NCI-H128 (cell line): ENCODE results near the gene TSEN15.
A peak's percentile ranks its signal among the peaks of the same experiment; 100 is the strongest.

Experiments
- DNase-seq: peaks from one replicate; lab custom pipeline; 2025; ENCODE audit not compliant: unreplicated experiment; lab: John Stamatoyannopoulos, UW

TSEN15 gene

DNA sequence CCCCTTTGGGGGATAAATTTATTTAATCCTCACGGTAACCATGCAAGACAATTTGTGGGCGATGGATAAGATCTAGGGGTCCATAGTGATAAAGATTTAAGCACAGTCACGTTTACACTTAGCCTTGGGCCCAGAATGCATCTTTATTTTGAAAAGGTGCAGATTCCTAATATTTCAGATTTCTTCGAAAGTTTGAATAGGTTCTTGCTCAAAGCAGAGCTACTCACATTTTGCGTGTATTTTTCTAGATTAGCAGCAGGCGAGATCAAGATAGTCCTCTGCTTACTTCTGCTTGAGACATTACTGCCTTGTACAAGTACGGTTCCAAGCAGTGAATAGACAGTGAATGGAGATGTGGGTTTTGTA, 647 bp downstream of the TSEN15 start:
- DNase-seq: no peak

DNA sequence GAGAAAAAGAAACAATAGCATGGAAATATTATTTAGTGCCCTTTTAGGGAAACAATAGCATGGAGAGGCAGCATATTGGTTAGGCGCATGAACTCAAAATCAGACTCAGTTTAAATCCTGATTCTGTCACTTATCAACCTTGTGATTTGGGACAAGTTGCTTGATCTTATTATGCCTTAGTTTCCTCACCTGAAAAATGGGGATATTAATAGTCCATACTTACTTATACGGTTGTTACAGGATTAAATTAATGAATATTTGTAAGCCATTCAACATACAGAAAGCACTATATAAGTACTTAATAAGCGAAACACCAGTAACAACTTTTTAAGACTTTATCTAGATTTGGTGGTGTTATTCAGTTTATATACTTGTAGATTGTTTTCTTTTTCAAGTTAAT, 1.2 kb downstream of the TSEN15 start:
- DNase-seq: no peak

DNA sequence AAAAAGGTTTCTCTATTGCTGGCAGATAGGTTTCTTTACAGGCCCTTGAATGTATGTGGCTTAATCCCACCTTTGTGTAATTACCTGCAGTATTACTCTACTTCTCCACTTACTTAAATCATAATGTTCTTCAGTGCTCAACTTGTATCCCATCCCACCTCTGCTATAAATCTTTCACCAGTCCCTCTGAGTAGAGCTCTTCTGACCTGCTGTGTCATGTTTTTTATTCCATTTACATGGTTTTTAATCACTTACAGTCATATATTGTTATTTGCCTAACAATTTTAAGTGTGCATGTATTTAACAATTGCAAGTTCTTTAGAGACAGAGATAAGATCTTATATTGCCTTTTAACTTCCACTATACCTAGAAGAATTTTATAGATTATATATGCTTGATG, 2.4 kb downstream of the TSEN15 start:
- DNase-seq: no peak

DNA sequence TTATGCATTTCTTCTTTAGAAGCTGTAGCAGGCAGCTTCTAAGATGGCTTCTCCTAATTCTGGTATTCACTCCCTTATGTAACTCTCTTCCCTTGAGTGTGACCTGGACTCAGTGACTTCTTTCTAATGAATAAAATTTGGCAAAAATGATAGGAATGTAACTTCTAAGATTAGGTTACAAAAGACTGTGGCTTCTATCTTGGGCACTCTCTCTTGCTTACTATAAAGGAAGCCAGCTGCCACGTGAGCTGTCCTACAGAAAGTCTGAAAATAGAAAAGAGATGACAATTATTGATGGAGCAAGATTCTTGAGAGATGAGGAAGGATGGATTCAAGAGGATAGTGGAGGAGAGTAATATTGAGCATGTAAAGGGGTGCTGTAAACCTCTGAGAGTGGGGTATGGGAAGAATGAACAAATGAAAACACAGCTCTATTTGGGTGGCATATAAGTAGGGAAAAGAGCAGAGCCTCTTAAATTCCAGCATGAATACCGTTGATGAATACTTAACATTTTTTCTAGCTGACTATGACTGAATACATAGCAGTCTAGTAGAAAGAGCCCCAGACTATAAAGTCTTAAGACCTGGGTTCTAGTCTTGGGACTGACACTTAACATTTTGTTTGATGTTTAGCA, 5.5 kb downstream of the TSEN15 start:
- DNase-seq: no peak

DNA sequence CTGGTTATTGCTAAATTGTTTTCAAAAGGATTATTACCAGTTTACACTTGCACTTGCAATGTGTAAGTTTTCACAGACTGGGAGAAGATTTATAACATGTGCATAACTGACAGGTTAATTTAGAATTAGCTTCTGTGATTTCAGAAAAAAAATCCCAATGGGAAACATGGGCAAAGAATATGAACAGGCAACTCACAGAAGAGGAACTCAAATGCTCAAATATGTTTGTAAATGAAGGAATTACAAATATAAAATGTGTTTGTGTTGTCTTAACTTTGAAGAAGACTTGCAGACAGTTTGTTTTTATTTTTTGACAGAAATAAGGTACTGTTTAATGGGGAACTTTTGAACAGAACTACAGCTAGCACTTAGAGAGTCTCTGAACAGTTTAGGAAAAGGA, 8.4 kb downstream of the TSEN15 start:
- no peak for DNase-seq

DNA sequence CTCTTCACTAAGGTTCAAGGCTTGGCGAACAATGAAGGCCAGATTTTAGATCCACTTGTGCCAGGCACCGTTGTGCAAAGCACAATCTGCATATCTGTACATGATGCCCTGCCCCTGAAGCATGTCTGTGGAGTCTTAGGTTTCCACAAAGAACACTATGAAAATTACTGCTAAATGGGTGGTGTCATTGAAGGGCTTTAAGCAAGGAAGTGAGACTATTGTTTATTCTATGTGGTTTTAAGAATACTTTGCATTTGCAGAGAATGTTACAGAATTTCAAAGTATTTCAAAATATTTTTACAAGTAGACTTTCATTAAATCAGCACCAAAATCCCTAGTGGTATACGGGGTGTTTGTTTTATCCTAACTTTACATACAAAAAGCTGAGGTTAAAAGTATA, 8.8 kb downstream of the TSEN15 start:
- no peak for DNase-seq

DNA sequence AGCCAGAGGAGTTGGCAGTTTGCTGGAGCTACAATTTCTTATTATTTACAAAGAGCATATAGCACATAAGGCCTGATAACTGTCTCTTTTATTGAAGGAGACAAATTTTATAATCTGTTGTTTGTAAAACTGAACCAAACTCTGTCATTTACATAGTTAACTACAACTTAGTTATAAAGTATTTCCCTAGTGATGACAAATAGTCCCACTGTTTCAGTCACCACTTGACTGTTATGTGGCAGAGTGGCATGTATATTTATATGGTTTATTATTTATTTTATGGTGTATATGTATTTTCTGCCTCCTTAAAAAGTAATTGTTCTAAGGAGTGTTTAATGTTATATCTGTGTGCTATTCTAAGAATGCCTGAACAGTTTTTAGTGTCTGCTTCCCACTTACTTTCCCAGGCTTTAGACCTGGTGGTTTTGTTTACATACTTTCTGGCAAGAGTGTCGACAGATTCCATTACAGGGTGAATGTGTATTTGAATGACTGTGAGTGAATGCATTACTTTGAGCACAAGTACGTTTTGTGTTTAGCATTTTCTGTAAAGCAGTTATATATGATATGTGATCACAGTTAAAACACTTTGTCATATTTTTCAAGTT, 10.0 kb downstream of the TSEN15 start:
- DNase-seq: no peak

DNA sequence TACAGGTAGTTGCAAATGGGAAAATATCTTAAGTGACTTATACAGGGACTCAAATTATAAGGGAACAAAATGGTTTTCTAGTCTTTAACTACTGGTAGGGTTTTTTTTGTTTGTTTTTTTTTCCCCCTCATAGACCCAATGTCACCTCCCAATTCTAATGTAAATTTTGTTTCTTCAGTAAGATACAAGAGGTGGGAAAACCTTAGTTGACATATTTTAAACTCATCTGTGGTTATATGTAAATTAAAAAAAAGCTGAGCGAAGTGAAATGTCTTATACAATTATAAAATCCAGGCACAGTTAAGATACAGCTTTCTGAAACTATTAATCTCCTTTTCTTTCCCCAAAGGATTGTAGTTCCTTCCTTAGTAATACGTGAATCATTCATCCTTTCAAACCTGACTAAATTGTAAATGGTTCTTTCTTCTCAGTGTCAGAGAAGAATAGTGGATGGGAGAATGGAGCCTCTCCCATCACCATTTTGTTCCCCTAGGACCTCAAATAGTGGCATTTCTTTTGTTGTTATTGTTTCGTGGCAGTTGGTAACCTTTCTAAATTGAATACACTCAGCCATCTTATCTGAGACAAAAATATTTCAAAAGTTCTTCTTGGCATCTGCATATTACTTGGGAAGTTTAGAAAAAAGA, 11.2 kb downstream of the TSEN15 start:
- no peak for DNase-seq

DNA sequence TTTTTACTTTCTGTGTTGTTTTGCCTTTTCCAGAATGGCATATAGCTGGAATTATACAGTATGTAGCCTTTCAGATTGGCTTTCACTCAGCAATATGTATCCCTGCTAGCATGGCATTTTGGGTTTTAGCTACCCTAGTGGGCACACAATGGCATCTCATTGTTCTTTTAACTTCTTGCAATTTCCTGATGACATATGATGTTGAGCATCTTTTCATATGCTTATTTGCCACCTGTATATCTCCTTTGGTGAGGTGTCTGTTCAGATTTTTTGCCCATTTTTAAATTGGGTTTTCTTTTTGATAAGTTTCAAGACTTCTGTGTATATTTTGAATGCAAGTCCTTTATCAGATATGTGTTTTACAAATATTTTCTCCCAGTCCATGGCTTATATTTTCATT, 14.0 kb downstream of the TSEN15 start:
- no peak for DNase-seq

DNA sequence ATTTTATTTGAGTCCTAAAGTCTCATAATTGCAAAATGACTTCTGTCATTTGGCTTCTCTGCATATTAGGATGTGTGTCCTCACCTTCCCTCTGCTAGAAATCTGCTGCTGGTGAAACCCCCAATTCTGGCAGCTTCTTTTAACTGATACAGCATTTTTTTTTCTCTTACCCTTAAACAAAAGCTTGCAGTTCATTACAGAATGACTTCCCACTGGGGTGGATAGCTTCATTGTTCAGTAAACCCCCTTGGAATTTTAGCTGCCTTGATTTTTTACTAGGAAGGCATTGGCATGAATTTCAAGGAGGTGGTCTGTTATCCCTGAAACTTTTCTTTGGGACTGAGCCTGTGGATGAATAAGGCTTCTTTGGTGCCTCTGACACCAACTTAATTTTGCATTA, 16.8 kb downstream of the TSEN15 start:
- DNase-seq: no peak

DNA sequence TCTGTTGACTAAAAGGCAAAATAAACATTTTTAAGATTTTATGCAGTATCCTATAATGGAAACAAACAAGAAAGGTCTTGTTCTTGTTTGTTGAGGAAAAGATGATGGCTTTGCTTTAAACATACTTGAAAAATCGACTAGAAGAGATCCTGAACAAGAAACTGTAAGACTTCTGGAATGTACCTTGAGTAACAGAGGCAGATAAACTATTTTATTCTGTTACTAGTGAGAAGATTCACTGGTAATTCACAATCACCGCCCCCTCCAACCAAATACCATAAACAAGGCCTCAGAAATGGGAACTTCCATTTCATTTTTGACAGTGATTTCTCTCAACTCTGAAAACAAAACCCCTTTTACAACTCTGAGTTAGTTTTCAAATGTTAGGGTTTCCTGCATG, 18.1 kb downstream of the TSEN15 start:
- DNase-seq: no peak

DNA sequence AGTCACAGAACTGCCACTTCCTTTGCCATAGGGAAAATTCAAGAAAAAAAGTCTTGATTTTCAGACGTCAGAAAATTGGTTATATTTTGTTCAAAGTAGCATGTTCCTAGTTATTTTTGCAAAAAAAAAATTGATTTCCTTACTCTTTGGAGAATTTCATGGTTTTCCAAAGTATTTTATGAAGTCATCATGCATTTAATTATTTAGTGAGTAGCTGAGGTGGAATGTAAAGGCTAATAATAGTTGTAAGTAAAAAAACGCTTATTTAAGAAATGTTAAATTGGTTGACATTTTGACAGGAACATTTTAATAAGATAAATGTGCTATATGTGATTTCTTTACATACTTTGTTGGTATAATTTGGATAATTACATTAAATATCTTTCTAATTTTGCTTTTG, 20.8 kb downstream of the TSEN15 start:
- DNase-seq: no peak

DNA sequence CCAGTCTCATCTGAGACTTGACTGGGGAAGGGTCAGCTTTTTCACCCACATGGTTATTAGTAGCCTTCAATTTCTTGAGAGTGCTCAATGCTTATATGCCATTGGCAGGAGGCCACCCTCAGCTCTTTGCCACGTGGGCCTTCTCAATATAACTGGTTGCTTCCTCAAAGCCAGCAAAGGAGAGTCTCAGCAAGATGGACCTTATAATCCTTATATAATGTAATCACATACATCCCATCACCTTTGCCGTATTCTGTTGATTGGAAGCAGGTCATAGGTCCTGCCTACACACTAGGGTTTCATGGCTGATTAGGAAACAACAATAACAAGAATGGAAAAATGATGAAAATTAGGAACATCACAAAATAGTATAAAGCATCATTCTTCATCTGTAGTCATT, 22.9 kb downstream of the TSEN15 start:
- no peak for DNase-seq

DNA sequence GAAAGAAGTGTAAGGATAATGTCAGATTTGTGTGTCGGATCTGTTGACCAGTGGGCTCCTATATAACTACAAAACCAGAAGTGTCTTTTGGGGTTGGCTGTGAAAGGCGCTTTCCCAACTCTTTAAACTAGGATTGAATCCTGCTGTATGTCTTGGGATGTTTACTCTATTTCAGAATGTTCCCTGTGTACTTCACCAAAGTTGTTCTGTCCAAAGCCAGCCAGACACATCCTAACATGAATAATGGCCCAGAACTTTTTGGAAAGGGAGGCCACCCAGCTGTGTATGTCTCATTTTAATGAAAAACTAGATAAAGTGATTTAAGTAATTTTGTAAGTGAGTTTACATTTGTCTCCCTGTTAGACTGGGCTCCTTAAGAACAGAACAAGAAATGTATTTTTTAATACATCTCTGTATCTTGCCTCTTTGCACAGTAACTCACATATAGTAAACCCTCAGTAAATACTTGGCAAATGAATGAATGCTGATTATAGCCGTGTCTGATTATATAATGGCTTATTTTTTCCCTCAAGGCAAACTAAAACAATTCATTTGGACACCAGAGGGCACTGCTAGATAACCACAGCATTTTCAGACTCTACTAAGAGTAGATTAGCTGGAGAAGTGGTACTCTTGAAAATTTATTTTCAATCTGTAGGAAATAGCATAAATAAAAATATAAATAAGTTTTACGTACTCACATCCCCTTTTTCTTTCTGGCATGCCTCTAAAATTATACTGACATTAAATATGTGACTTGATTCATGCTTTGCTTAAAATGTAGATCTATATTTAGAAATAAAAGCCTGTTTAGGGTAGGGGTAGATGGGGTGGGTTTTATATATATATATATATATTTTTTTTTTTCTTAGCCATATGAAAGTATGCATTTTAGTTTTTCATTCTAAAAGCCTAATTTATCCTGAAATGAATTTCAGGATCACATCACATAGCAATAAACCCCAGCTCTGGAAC, 23.8 kb downstream of the TSEN15 start:
- DNase-seq: peak; percentile 27

DNA sequence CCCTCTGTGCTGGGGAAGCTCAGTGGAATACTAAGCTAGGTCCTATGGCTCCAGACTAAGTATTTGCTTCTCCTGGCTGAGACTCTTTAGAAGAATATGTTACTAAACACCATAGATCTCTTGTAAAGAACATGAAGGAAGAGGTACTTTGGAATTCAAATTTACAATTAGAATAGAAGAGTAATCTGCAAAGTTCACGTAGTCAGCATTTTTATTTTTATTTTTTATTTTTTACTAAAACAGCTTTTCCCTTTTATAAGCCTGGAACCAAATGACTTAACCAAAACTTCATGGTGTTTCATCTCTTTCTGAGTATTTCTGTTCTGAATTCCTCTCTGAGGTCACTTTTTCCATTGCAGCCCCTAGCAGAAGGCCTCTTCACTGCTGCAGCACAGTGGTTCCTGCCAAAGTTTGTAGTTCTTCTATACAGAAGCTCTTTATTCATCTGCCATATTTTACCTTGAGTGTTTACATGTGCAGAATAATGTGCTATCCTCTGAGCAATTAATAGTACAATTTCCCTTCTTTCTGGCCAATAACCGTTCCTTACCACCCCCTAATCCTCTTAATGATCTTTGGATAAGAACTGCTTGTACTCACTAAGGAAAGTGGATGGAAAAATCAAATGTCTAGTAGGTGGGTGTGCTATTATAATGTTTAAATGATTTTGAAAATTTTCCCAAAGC, 27.2 kb downstream of the TSEN15 start:
- no peak for DNase-seq

DNA sequence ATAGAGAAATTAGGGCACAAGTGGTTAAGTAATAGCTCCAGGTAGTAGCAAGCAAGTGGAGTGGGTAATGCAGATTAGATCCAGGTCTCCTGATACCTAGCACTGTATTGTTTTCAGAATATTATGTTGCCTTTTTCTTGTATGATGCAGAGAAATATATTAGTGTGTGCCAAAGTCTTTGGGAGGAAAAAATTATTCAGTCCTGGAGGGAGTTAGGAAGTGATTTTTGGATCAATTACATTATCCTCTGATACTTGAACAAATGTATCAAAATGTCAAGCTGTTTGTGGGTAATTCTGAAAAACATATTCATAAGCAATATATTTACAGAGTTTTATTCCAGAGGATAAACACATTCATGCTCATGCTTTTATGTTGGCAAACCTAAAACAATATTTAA, 28.8 kb downstream of the TSEN15 start:
- no peak for DNase-seq

DNA sequence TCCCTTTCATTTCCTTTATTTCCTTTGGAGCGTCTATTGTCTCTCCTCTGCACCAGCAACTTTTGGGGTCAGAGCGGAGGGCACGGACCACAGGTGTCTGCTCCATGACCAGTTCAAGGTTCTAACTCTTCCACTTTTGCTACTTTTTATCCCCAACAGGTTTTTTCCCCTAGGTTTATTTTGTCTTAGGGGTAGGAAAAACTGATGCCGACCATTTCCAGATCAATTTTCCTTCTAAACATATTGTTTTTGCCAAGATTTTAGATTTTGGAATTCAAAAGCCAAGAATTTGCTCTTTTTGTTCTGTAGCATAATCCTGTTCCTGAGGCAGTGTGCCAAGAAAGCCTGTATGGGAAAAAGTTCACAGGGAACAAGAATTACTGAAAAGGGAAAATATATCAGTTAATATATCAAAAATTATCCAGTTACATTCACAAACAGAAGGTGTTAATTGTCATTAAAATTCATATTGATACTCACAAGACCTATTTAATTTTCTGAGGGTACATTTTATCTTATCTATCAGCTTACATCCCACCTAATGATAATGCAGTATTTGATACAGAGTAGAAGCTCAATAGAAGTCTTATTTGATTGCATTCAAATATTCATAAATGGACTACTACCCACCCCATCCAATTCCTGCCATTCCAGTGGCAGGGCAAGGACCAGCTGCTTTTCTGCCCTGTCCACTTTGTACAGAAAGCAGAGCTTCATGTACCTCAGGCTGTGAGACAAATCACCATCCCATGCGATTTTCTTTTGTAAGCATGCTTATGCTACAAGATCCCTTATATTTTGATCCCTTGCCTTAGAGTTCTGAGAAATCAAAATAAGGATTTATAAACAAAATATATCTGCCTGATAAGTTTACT, 31.2 kb downstream of the TSEN15 start:
- no peak for DNase-seq

DNA sequence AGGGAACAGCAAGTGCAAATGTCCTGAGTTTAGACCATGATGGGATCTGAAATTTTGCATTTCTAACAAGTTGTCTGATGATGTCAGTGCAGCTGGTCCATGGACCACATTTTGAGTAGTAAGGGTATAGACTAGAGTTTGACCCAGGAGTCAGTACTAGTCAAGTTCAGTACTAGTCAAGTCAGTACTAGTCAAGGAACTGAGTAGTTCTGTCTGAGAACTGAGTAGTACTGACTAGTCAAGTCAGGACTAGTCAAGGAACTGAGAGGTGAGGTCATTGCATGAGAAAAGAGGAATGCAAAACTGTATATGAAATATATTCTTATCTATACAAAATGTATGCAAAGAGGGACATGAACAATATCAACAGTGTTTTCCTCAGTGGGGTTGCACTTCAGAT, 34.1 kb downstream of the TSEN15 start:
- no peak for DNase-seq

DNA sequence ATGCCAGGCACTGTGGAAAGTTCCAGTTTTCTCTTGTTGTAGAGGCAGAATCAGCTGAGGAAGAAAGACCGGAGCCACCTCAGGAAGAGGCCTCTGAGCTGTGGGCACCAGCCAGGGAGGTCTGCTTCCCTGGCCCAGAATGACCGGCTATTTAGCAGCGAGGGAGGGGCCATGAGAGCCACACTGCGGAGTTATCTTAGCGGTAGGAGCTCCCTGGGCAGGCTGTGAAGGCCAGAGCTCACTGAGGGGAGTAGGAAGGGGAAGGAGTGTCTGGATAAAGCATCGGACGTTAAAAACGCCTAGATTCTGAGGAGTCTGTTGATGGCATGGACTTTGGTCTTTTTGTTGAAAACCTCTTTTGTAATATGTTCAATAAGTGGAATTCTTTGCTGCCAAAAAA, 36.5 kb downstream of the TSEN15 start:
- DNase-seq: no peak

DNA sequence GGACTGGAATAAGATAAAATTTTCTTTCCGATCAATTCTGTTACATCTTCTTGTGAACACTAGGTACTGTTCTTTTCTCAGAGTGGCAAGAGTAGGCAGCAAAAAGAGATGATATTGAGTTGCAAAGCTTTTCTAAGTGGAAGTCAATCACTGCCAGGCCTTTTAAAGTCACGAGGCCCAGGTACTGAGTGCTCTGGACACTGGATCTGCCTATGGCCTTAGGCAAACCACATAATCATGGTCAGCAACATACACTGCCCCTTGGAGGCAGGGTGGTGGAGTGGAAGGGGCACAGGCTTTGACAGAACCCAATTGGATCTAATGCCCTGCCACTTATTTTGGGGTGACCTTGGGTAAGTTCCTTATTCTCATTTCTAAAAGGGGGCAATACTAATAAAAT, 41.5 kb downstream of the TSEN15 start:
- DNase-seq: no peak
